GM10847 (cell line): Measurements from ENCODE around the gene ELMO1.

Experiments used
- POLR2A ChIP-seq: IDR thresholded peaks from 2 replicates; pipeline ENCODE4 v1.6.1; 2011; ENCODE audit not compliant: insufficient read length; ENCODE audit errors: extremely low read depth

Gene ELMO1

GRCh38 chr7:37031571-37032257, 416.9 kb downstream of the ELMO1 start:
- no peak for TF ChIP-seq POLR2A

- no peak for TF ChIP-seq POLR2A
Measured at GRCh38 chr7:37028909-37029440, 419.7 kb downstream of the ELMO1 start.

- no peak for TF ChIP-seq POLR2A
Measured at GRCh38 chr7:37027557-37028341, 420.9 kb downstream of the ELMO1 start.

DNA sequence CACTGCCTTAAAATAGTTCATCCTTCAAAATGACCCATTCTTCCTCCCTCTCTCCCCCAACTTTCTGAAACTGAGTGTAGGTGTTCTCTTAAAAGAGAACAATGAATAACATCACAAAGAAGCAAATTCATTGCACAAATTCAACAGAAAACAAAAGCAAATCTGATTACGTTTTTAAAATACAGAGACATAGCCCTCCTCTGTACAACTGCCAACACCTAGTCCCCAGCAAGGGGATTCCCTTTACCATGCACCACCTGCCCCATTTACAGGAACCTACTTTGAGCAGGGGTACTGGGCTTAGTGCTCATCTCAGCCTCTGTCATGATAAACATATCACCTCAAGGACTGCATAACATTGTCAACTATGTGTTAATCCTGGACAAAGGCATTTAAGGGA, 421.6 kb downstream of the ELMO1 start:
- TF ChIP-seq POLR2A, result no peak

DNA sequence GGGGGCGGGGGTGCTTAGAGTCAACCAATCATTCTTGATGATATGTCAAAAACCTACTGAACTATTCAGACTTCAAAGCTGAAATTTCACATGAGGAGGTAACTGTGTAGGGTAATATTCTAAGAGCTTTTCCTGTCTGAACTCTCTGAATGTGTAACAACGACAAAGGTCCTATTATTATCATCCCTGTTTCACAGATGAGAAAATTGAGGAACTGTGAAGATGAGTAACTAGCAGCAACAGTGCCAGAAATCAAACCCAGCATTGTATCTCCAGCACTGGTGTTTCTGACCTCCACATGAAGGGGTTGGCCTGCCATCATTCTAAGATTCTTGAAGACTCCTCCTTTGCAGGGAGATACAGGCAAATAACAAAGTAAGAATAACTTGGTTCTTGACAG, 429.7 kb downstream of the ELMO1 start:
- no peak for TF ChIP-seq POLR2A

DNA sequence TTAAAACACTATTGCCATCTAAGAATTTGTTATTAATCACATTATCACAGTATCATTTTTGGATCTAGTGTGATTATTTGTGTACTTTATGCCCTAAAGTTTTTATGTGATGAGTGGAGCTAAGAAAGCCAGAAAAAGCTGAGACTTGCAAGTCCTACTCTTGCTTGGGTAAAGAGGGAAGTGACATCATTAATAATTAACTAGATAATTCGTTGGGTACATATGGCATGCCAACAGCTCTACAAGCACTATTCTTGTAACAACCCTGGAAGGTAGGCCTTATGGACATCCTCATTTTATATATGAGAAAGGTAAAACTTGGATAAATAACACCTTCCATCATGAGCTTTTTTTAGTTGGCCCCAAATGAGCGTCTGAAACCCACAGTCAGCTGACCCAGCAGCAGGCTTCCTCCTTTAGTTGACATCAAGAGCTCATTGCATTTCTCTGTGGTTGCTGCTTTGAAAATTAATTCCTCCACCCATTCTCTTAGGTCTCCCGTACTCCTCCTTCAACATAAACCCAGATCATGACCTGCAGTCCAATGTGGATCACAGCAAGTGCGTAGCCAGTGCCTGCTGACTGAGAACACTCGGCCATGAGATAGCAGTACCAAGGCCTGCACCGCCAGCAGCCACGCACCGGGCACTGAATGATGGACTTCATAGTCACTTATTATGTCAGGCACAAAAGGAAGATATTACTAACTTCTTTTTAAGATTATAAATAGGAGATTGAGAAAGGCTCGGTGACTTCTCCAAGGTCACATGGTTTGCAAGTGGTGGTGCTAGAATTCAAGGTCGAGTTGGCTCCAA, 432.4 kb downstream of the ELMO1 start:
- TF ChIP-seq POLR2A, result no peak

GRCh38 chr7:37015353-37016034, 433.2 kb downstream of the ELMO1 start:
- no peak for TF ChIP-seq POLR2A

GRCh38 chr7:37013771-37014170, 434.9 kb downstream of the ELMO1 start:
- TF ChIP-seq POLR2A, result no peak

GRCh38 chr7:37011151-37011890, 437.3 kb downstream of the ELMO1 start:
- no peak for TF ChIP-seq POLR2A

GRCh38 chr7:37009125-37009675, 439.5 kb downstream of the ELMO1 start:
- TF ChIP-seq POLR2A, result no peak

DNA sequence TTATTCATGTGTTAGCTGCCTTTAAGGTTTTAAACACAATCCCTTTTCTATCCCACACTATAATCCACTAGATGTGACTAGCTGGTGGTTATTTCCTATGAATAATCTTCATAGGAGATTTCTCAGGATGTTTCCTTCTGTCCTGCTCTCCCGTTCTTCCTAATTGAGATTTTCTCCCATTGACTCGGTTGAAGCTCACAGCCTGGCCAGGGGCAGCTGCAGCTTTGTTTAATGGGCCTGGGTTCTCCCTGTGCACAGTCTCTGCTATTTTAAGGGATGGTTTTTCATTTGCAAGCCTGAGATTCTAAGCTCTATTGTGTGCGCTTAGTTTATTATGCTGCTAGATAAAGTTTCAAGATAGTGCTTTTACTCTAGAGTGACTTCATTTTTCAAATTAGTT, 441.0 kb downstream of the ELMO1 start:
- no peak for TF ChIP-seq POLR2A

GRCh38 chr7:37007268-37007667, 441.4 kb downstream of the ELMO1 start:
- TF ChIP-seq POLR2A, result no peak

DNA sequence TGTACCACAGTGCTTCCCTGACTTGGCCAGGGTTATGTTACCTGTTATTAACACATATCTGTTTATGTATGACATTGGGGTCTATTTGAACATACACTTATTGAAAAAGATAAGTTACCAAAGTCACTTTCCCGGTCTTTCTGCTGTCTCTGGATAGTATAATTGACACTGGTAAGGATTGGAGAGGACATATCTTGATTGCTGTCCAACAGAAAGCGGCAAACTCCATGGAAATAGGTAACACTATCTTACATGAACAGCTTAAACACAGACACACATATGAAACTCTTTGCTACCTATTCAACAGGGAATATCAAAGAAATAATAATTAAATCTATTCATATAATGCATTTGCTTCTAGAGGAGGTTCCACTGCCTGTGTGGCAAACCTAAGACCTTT, 441.9 kb downstream of the ELMO1 start:
- no peak for TF ChIP-seq POLR2A

GRCh38 chr7:37000511-37000910, 448.2 kb downstream of the ELMO1 start:
- no peak for TF ChIP-seq POLR2A
